Measurements from ENCODE around the gene PREX1. TPM values are rescaled to one million over a fixed set of nuclear protein-coding genes. Genes with fewer than 3 reads are reported as not detected.

The PREX1 gene
- total RNA-seq, 1 donor from 2014 or later: 68.2 TPM

- H3K4me1 Mint-ChIP-seq (ENCODE audit: low read depth): peaks cover 73% of the 10 kb centered on the region
- peaks cover 35% of the 10 kb centered on the region for H3K36me3 Mint-ChIP-seq (ENCODE audit: low read depth)
- intact Hi-C loops (cut with micrococcal nuclease): no loop called here
- peak overlapping the region; percentile 0 for H3K4me3 Mint-ChIP-seq
- no peak for DNase-seq (ENCODE audit: low spot score)
- no peaks in the 10 kb centered on the region for H3K27me3 Mint-ChIP-seq (ENCODE audit: insufficient read depth)
- H3K9me3 Mint-ChIP-seq: peaks cover 10% of the 10 kb centered on the region
- peak overlapping the region; percentile 77 for H3K27ac Mint-ChIP-seq
Observed at GRCh38 chr20:48750376-48750775, 77.4 kb downstream of the PREX1 start.

GRCh38 chr20:48749437-48749836 lies 78.4 kb downstream of the PREX1 start:
- H3K4me1 Mint-ChIP-seq (ENCODE audit: low read depth): peaks cover 69% of the 10 kb centered on the region
- H3K36me3 Mint-ChIP-seq (ENCODE audit: low read depth): peaks cover 33% of the 10 kb centered on the region
- peak overlapping the region; percentile 58 for H3K27ac Mint-ChIP-seq
- DNase-seq (ENCODE audit: low spot score): no peak
- intact Hi-C loops (cut with micrococcal nuclease): no loop called here
- no peaks in the 10 kb centered on the region for H3K27me3 Mint-ChIP-seq (ENCODE audit: insufficient read depth)
- H3K4me3 Mint-ChIP-seq: peak overlapping the region; percentile 48
- peaks cover 6% of the 10 kb centered on the region for H3K9me3 Mint-ChIP-seq

GRCh38 chr20:48748556-48748955 lies 79.2 kb downstream of the PREX1 start:
- Mint-ChIP-seq H3K27me3 (ENCODE audit: insufficient read depth) (no peaks in the 10 kb centered on the region), H3K36me3 (ENCODE audit: low read depth) (peaks cover 33% of the 10 kb centered on the region), H3K4me3 (no peak overlapping the region), H3K9me3 (peaks cover 2% of the 10 kb centered on the region), H3K4me1 (ENCODE audit: low read depth) (peaks cover 64% of the 10 kb centered on the region), H3K27ac (peak overlapping the region; percentile 61)
- intact Hi-C loops (cut with micrococcal nuclease): no loop called here
- no peak for DNase-seq (ENCODE audit: low spot score)

- intact Hi-C loops (cut with micrococcal nuclease): no loop called here
- Mint-ChIP-seq H3K9me3 (no peaks in the 10 kb centered on the region), H3K27me3 (ENCODE audit: insufficient read depth) (no peaks in the 10 kb centered on the region), H3K4me3 (no peak overlapping the region), H3K36me3 (ENCODE audit: low read depth) (peaks cover 35% of the 10 kb centered on the region), H3K27ac (peak overlapping the region; percentile 18), H3K4me1 (ENCODE audit: low read depth) (peaks cover 63% of the 10 kb centered on the region)
- no peak for DNase-seq (ENCODE audit: low spot score)
Observed at GRCh38 chr20:48747840-48748414, 79.9 kb downstream of the PREX1 start.

DNA sequence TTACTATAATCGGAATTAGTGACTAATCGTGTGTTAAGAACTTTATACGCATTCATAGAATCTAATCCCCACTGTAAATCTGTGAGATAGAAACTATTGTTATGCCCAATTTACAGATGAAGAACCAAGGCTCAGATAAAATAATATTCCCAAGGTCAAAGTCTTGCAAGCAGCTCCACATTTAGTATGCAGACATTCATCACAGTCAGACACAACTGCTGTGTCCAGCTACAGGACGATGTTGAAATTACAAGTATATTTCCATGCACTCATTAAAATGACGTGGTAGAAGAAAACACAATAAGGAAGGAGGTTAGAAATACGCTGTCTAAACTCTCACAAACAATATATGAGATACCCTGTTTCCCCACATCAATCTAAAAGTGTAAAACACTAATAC lies 82.5 kb downstream of the PREX1 start:
- no peak for DNase-seq (ENCODE audit: low spot score)
- H3K27me3 Mint-ChIP-seq (ENCODE audit: insufficient read depth): no peaks in the 10 kb centered on the region
- H3K27ac Mint-ChIP-seq: no peak overlapping the region
- H3K4me3 Mint-ChIP-seq: no peak overlapping the region
- intact Hi-C loops (cut with micrococcal nuclease): no loop called here
- H3K36me3 Mint-ChIP-seq (ENCODE audit: low read depth): peaks cover 40% of the 10 kb centered on the region
- no peaks in the 10 kb centered on the region for H3K9me3 Mint-ChIP-seq
- H3K4me1 Mint-ChIP-seq (ENCODE audit: low read depth): peaks cover 47% of the 10 kb centered on the region

- DNase-seq (ENCODE audit: low spot score): no peak
- H3K36me3 Mint-ChIP-seq (ENCODE audit: low read depth): peaks cover 39% of the 10 kb centered on the region
- H3K9me3 Mint-ChIP-seq: no peaks in the 10 kb centered on the region
- no peak overlapping the region for H3K4me3 Mint-ChIP-seq
- intact Hi-C loops (cut with micrococcal nuclease): no loop called here
- H3K27me3 Mint-ChIP-seq (ENCODE audit: insufficient read depth): no peaks in the 10 kb centered on the region
- H3K4me1 Mint-ChIP-seq (ENCODE audit: low read depth): peaks cover 47% of the 10 kb centered on the region
- no peak overlapping the region for H3K27ac Mint-ChIP-seq
Observed at GRCh38 chr20:48744515-48744914, 83.3 kb downstream of the PREX1 start.

DNA sequence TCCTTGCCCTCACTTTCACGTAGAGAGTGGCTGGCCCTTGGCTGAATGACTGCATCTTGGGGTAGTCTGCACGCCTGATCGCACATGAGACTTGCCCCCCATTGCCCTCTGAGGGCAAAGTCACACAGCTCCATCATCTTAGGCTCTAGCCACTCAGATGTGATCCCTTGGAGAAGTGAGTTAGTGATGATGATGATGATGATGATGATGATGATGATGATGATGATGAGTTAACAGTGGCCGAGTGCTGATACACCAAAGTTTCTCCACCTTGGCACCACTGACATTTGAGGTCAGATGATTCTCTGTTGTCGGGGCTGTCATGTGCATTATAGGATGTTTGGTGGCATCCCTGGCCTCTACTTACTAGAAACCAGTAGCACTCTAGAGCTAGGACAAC lies 84.0 kb downstream of the PREX1 start:
- Mint-ChIP-seq H3K27ac (peak overlapping the region; percentile 31), H3K4me3 (no peak overlapping the region), H3K27me3 (ENCODE audit: insufficient read depth) (no peaks in the 10 kb centered on the region), H3K4me1 (ENCODE audit: low read depth) (peaks cover 47% of the 10 kb centered on the region), H3K9me3 (no peaks in the 10 kb centered on the region), H3K36me3 (ENCODE audit: low read depth) (peaks cover 39% of the 10 kb centered on the region)
- no peak for DNase-seq (ENCODE audit: low spot score)
- intact Hi-C loops (cut with micrococcal nuclease): no loop called here

- Mint-ChIP-seq H3K9me3 (no peaks in the 10 kb centered on the region), H3K4me1 (ENCODE audit: low read depth) (peaks cover 47% of the 10 kb centered on the region), H3K4me3 (no peak overlapping the region), H3K36me3 (ENCODE audit: low read depth) (peaks cover 39% of the 10 kb centered on the region), H3K27me3 (ENCODE audit: insufficient read depth) (no peaks in the 10 kb centered on the region), H3K27ac (peak overlapping the region; percentile 9)
- intact Hi-C loops (cut with micrococcal nuclease): no loop called here
- no peak for DNase-seq (ENCODE audit: low spot score)
Observed at GRCh38 chr20:48742912-48743680, 84.7 kb downstream of the PREX1 start.

GRCh38 chr20:48742233-48742632 lies 85.6 kb downstream of the PREX1 start:
- H3K4me1 Mint-ChIP-seq (ENCODE audit: low read depth): peaks cover 51% of the 10 kb centered on the region
- peak overlapping the region; percentile 34 for H3K27ac Mint-ChIP-seq
- peaks cover 43% of the 10 kb centered on the region for H3K36me3 Mint-ChIP-seq (ENCODE audit: low read depth)
- H3K9me3 Mint-ChIP-seq: no peaks in the 10 kb centered on the region
- DNase-seq (ENCODE audit: low spot score): no peak
- no peak overlapping the region for H3K4me3 Mint-ChIP-seq
- H3K27me3 Mint-ChIP-seq (ENCODE audit: insufficient read depth): no peaks in the 10 kb centered on the region
- intact Hi-C loops (cut with micrococcal nuclease): no loop called here

- Mint-ChIP-seq H3K27me3 (ENCODE audit: insufficient read depth) (no peaks in the 10 kb centered on the region), H3K9me3 (no peaks in the 10 kb centered on the region), H3K4me1 (ENCODE audit: low read depth) (peaks cover 57% of the 10 kb centered on the region), H3K4me3 (no peak overlapping the region), H3K27ac (peak overlapping the region; percentile 34), H3K36me3 (ENCODE audit: low read depth) (peaks cover 46% of the 10 kb centered on the region)
- intact Hi-C loops (cut with micrococcal nuclease): no loop called here
- no peak for DNase-seq (ENCODE audit: low spot score)
Observed at GRCh38 chr20:48741669-48742068, 86.1 kb downstream of the PREX1 start.

- peaks cover 62% of the 10 kb centered on the region for H3K4me1 Mint-ChIP-seq (ENCODE audit: low read depth)
- H3K27ac Mint-ChIP-seq: no peak overlapping the region
- no peak overlapping the region for H3K4me3 Mint-ChIP-seq
- H3K36me3 Mint-ChIP-seq (ENCODE audit: low read depth): peaks cover 50% of the 10 kb centered on the region
- no peaks in the 10 kb centered on the region for H3K27me3 Mint-ChIP-seq (ENCODE audit: insufficient read depth)
- H3K9me3 Mint-ChIP-seq: no peaks in the 10 kb centered on the region
- DNase-seq (ENCODE audit: low spot score): no peak
- intact Hi-C loops (cut with micrococcal nuclease): no loop called here
Observed at GRCh38 chr20:48740712-48741111, 87.1 kb downstream of the PREX1 start.

DNA sequence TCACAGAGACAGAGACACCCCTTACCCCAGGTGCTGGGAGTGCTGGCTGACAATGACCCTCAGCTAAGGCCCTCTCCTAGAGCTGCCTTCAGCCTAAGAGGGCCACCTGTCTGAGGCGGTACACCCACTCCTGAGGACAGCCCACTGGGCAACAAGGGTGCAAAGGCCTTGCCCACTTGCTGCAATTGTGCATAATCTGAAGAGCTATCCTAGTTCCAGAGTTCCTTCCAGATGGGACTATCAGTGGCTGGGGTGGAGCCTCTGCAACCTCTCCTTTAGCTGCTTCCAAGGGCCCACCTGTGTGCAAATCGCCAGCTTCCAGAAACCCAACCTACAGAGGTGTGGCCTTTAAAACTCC lies 87.5 kb downstream of the PREX1 start:
- H3K27ac Mint-ChIP-seq: peak overlapping the region; percentile 95
- H3K27me3 Mint-ChIP-seq (ENCODE audit: insufficient read depth): no peaks in the 10 kb centered on the region
- intact Hi-C loops (cut with micrococcal nuclease): no loop called here
- peaks cover 66% of the 10 kb centered on the region for H3K4me1 Mint-ChIP-seq (ENCODE audit: low read depth)
- H3K9me3 Mint-ChIP-seq: no peaks in the 10 kb centered on the region
- peaks cover 50% of the 10 kb centered on the region for H3K36me3 Mint-ChIP-seq (ENCODE audit: low read depth)
- DNase-seq (ENCODE audit: low spot score): no peak
- H3K4me3 Mint-ChIP-seq: no peak overlapping the region

DNA sequence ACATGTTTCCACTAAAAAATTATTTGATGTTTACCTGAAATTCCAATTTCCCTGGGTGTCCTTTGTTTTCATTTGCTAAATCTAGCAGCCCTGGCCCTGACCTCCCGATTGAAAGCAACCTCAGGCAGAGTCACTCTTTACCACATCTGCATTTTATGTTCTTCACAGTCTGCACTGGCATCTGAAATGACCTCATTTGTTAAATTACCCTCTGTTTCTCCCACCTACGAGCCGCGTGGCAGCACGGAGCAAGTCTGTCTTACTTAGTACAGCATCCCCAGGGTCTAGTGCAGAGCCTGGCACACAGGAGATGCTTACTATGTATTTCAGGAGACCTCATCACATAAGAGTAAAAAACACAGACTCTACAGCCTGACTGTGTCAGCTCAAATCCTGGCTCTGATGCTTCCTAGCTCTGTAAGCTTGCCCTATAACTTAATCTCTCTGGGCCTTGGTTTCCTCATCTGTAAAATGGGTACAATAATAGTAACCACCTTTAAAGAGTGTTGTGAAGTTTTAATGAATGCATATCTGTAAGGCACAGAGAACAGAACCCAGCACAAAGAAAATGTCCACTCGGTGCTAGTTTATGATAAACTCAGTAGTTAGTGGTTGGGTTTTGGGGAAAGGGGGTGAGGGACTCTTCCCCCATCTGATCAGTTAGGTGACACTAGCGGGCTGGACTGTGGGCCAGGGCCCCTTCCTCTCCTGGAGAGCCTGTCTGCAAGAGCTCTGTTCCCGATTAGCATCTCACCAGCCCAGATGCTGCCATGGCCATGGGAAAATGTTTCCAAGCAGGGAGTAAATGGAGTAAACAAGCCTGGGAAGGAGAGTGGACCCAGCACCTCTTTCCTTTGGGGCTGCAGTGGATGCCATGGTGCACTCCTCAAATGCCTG lies 88.2 kb downstream of the PREX1 start:
- Mint-ChIP-seq H3K4me1 (ENCODE audit: low read depth) (peaks cover 68% of the 10 kb centered on the region), H3K9me3 (no peaks in the 10 kb centered on the region), H3K27me3 (ENCODE audit: insufficient read depth) (no peaks in the 10 kb centered on the region), H3K4me3 (peak overlapping the region; percentile 54), H3K36me3 (ENCODE audit: low read depth) (peaks cover 46% of the 10 kb centered on the region), H3K27ac (peak overlapping the region; percentile 95)
- intact Hi-C loops (cut with micrococcal nuclease): loop anchor here (1.0 to 10.0 kb wide), 8 partner anchors 21 to 1285 kb away; partner anchors contain the start of gene ARFGEF2
- DNase-seq (ENCODE audit: low spot score): no peak
